Neutrophil (primary cell): ENCODE results near the gene RAB5B.
"Not testable (repeated sequence)": the region's sequence is repeated elsewhere in the genome, so short reads cannot be mapped to it uniquely, and the experiment has no call there.

Experiments used
- H3K27ac ChIP-seq: fragments of 200-600 bp; sonication (generic); 2 replicates; pipeline ENCODE4 v1.5.1; 2016; ENCODE audit warnings: mild to moderate bottlenecking, moderate library complexity
- H3K27me3 ChIP-seq: fragments of 200-600 bp; sonication (generic); 2 replicates; pipeline ENCODE4 v1.6.0; 2016; ENCODE audit warnings: mild to moderate bottlenecking
- H3K36me3 ChIP-seq: fragments of 200-600 bp; sonication (generic); 2 replicates; pipeline ENCODE4 v1.5.1; 2017
- H3K4me1 ChIP-seq, 2 experiments: fragments of 200-600 bp in 1 of 2; sonication (generic) in 1 of 2; 1 replicate in 1 of 2; 2 replicates in 1 of 2; pipeline versions ENCODE4 v1.5.1 to v1.6.1; 2013 to 2016; ENCODE audit warnings: low read depth in 1 of 2, low read length in 1 of 2, mild to moderate bottlenecking in 1 of 2, moderate library complexity in 1 of 2; ENCODE audit not compliant: control insufficient read depth in 1 of 2, insufficient read depth in 1 of 2
- H3K4me3 ChIP-seq, 2 experiments: fragments of 200-600 bp in 1 of 2; sonication (generic) in 1 of 2; 1 replicate in 1 of 2; 2 replicates in 1 of 2; pipeline ENCODE4 v1.5.1; 2013 to 2016; ENCODE audit warnings: low read depth in 1 of 2, low read length in 1 of 2, mild to moderate bottlenecking in 1 of 2, moderate library complexity in 1 of 2
- H3K9me3 ChIP-seq: fragments of 200-600 bp; sonication (generic); 2 replicates; pipeline ENCODE4 v1.5.1; 2016
- TF ChIP-seq, protein P1 (sequence below): fragments of 200-600 bp; sonication (generic); IDR thresholded peaks from 2 replicates; pipeline ENCODE4 v1.5.1; 2016; ENCODE audit warnings: antibody characterized with exemption

RAB5B gene

DNA sequence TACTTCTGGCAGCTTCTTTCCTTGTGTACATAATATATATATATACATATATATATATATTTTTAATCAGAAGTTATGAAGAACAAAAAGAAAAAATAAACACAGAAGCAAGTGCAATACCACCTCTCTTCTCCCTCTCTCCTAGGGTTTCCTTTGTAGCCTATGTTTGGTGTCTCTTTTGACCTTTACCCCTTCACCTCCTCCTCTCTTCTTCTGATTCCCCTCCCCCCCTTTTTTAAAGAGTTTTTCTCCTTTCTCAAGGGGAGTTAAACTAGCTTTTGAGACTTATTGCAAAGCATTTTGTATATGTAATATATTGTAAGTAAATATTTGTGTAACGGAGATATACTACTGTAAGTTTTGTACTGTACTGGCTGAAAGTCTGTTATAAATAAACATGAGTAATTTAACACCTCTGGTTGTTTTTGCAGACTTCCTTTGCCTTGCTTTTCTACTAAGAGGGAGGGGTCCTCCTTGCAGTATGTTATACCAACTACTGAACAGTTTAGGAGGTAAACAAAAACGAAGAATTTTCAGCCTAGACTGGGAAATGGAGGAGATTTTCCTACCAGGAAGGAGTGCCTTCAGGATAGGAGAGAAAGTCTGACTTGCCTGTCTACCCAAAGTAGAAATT, 64.3 kb downstream of the RAB5B start:
- TF ChIP-seq, protein P1, sequence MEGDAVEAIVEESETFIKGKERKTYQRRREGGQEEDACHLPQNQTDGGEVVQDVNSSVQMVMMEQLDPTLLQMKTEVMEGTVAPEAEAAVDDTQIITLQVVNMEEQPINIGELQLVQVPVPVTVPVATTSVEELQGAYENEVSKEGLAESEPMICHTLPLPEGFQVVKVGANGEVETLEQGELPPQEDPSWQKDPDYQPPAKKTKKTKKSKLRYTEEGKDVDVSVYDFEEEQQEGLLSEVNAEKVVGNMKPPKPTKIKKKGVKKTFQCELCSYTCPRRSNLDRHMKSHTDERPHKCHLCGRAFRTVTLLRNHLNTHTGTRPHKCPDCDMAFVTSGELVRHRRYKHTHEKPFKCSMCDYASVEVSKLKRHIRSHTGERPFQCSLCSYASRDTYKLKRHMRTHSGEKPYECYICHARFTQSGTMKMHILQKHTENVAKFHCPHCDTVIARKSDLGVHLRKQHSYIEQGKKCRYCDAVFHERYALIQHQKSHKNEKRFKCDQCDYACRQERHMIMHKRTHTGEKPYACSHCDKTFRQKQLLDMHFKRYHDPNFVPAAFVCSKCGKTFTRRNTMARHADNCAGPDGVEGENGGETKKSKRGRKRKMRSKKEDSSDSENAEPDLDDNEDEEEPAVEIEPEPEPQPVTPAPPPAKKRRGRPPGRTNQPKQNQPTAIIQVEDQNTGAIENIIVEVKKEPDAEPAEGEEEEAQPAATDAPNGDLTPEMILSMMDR: no peak
- Histone ChIP-seq H3K9me3 (no peaks in the 10 kb centered on the region), H3K36me3 (no peaks in the 10 kb centered on the region), H3K4me1 (peaks cover 26 to 29% of the 10 kb centered on the region in 2 experiments), H3K27ac (no peak overlapping the region), H3K4me3 (no peak overlapping the region), H3K27me3 (no peaks in the 10 kb centered on the region)

DNA sequence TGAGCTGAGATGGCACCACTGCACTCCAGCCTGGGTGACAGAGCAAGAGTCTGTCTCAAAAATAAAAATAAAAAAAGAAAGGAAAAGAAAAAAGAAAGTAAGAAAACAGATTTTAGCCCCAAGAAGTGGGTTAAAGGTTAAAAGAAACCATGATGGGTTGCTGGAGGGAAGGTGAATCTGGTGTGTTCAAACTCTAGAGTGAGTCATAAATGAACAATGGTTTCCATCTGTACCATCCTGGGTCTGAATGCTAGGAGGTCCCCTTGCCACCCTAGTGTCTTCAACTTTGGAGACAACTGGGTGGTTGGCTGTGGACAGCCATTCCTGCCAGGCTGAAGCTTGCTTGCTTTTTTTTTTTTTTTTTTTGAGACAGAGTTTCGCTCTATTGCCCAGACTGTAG, 66.3 kb downstream of the RAB5B start:
- Histone ChIP-seq H3K36me3 (peaks cover 15% of the 10 kb centered on the region), H3K27ac (no peak overlapping the region)
- TF ChIP-seq, protein P1: no peak

DNA sequence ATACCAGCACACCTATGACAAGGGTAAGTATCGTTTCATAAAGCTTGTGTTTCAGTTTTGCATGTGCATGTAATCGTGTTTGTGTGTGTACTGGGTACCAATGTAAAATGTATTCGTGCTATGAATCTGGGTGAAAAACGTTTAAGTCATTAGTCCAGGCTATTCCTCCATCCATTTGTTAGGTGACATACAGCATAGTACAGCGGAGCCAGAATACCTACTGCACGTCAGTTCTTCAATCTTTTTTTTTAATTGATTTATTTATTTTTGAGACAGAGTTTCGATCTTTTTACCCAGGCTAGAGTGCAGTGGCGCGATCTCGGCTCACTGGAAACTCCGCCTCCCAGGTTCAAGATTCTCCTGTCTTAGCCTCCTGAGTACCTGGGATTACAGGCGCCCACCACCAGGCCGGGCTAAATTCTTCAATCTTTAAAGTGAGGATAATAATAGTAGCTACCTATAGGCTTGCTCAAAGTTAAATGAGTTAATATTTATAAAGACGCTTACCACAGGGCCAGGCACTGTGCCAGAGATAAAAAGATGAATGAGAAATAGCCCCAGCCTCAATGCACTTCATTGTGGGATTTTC, 67.2 kb downstream of the RAB5B start:
- H3K27ac ChIP-seq: peak overlapping the region; percentile 95
- TF ChIP-seq, protein P1: no peak
- H3K9me3 ChIP-seq: no peaks in the 10 kb centered on the region
- H3K27me3 ChIP-seq: no peaks in the 10 kb centered on the region
- H3K4me1 ChIP-seq: peaks cover 27 to 28% of the 10 kb centered on the region in 2 experiments
- peak overlapping the region; percentile 94 to 95 for H3K4me3 ChIP-seq
- H3K36me3 ChIP-seq: peaks cover 19% of the 10 kb centered on the region

More for the DNA sequence above, 66.3 kb downstream of the RAB5B start:
- no peaks in the 10 kb centered on the region for H3K27me3 ChIP-seq
- no peaks in the 10 kb centered on the region for H3K9me3 ChIP-seq
- H3K4me3 ChIP-seq: no peak overlapping the region
- peaks cover 27 to 28% of the 10 kb centered on the region in 2 experiments for H3K4me1 ChIP-seq

DNA sequence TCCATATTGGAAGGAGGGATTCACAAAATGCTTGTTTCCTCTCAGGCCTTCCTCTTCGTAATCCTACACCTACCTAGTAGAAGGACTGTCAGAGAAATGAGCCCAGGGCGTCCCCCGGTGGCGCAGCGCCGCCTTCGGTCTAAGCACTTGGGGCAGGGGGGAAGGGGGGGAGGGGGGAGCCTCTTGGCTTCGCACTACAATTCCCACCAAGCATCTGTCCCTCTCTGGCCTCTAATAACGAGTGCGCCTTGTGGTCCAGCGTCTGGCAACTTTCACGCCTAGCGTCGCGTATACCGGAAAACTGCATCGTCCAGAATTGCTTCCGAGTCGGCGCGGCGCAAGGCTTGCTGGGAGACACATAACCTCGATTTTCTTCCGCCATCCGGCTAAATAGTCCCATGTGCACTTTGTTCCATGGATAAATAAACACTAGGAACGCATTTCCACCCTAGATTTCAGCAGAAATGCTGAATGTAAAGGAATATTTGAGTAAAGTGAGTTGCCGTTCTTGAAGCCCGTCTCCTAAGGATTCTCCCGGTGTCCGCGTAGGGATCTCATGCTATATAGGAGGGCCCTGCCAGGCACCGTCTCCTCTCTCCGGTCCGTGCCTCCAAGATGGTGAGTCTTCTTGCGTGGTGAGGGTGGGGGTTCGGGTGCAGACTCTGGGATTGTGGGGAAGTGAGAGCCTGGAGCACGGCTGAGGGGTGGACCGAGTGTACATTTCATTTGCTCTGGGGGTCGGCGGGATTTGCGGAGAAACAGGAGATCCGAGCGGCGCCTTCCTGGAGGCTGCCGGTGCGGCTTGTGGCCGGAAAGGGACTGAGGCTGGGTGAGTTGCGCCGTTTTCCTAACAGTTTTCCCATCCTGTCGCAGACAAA, 67.9 kb downstream of the RAB5B start, which contains the start of gene RPS26:
Gene RPS26, plus strand, starts transcription at position 367 of the 878 bp plus-strand sequence. Its CDS starts 249 bp downstream, at position 616.
- Histone ChIP-seq H3K4me3 (peak within 1 kb of the TSS; percentile 94 to 95), H3K27ac (peak within 1 kb of the TSS; percentile 95), H3K27me3 (no peaks in the 10 kb centered on the region), H3K4me1 (peaks cover 27% of the 10 kb centered on the region in 2 experiments), H3K9me3 (no peaks in the 10 kb centered on the region), H3K36me3 (peaks cover 19% of the 10 kb centered on the region)
- TF ChIP-seq, protein P1: peak; percentile 23

DNA sequence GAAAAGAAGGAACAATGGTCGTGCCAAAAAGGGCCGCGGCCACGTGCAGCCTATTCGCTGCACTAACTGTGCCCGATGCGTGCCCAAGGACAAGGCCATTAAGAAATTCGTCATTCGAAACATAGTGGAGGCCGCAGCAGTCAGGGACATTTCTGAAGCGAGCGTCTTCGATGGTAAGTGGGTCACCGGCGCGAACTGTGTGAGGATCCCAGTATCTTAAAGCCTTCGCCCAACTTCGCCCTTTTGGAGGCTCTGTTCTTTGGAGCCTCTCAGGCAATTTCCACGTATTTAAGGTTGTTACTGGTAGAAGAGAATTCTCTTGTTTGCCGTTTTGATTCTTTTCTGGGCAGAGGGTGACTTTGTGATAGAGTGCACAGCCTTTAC, 68.5 kb downstream of the RAB5B start:
- not testable (repeated sequence) for H3K9me3 ChIP-seq, H3K27me3 ChIP-seq
- H3K4me1 ChIP-seq: peaks cover 21% of the 10 kb centered on the region in 2 experiments
- peak overlapping the region; percentile 95 for H3K27ac ChIP-seq
- peak overlapping the region; percentile 94 to 95 for H3K4me3 ChIP-seq
- H3K36me3 ChIP-seq: peaks cover 19% of the 10 kb centered on the region
